HCT116 (cell line): ENCODE results near the gene ANKRD44. TPM values are rescaled to one million over a fixed set of nuclear protein-coding genes. Genes with fewer than 3 reads are reported as not detected.

Experiments
- ATAC-seq: fragments of 200-7000 bp; cut with Tn5 transposase; 2 replicates; pipeline ENCODE4 v1.9.1; 2020; ENCODE audit warnings: mild to moderate bottlenecking, moderate library complexity
- BruUV-seq: library from RNA; stranded (reverse); fragments of 400-500 nt; replicated peaks from 2 replicates; lab custom pipeline; 2021; lab: Mats Ljungman, UMichigan
- CTCF ChIA-PET: fragments of 300-600 bp; sonication (Branson Sonifier 250); formaldehyde crosslinking; loops from one replicate; lab custom pipeline; 2021; ENCODE audit warnings: antibody characterized with exemption; lab: Charles Lee
- POLR2A ChIA-PET: fragments of 300-600, 350-600 bp; sonication (Branson Sonifier 250); formaldehyde crosslinking; loops from one replicate; lab custom pipeline; 2021; ENCODE audit warnings: antibody characterized with exemption; lab: Charles Lee
- RAD21 ChIA-PET, 2 experiments: fragments of 300-600 bp; sonication (Branson Sonifier 250); formaldehyde crosslinking; loops; one replicate each; lab custom pipeline; 2023; ENCODE audit warnings: low total read pairs in 2 of 2; ENCODE audit not compliant: uncharacterized antibody in 2 of 2, unreplicated experiment in 2 of 2, low non-redundant PET in 1 of 2; lab: Charles Lee
- DNase-seq: peaks from one replicate; pipeline ENCODE4 v3.0.0-alpha.2; 2010; ENCODE audit warnings: low read depth, low spot score
- H2AFZ ChIP-seq: fragments of 200-600 bp; shearing (Covaris generic), sonication (generic); 2 replicates; pipeline ENCODE4 v1.6.1; 2017; ENCODE audit warnings: low read depth, mixed run types, mixed read lengths, antibody characterized with exemption, low read length; ENCODE audit not compliant: poor library complexity, severe bottlenecking
- H3K27ac ChIP-seq: 2 replicates; pipeline ENCODE4 v1.5.1; 2012; ENCODE audit warnings: low read depth, low read length
- H3K27me3 ChIP-seq: fragments of 200-600 bp; sonication (generic); 2 replicates; pipeline ENCODE4 v1.6.1; 2016; ENCODE audit warnings: mixed run types, low read length, mixed read lengths; ENCODE audit not compliant: insufficient read depth
- H3K36me3 ChIP-seq, 2 experiments: fragments of 200-500 bp in 1 of 2; fragments of 200-600 bp in 1 of 2; sonication (Bioruptor generic) in 1 of 2; sonication (generic) in 1 of 2; 2 replicates each; pipeline versions ENCODE4 v1.5.1 to v1.6.1; 2014 to 2016; ENCODE audit warnings: low read length in 2 of 2, inconsistent platforms in 1 of 2, mixed read lengths in 1 of 2, mixed run types in 1 of 2; ENCODE audit not compliant: insufficient read depth in 2 of 2, control insufficient read depth in 1 of 2
- H3K4me1 ChIP-seq, 2 experiments: fragments of 200-600 bp in 1 of 2; sonication (generic) in 1 of 2; 2 replicates each; pipeline versions ENCODE4 v1.5.1 to v1.6.1; 2012 to 2017; ENCODE audit warnings: low read length in 2 of 2, inconsistent platforms in 1 of 2, mild to moderate bottlenecking in 1 of 2, mixed read lengths in 1 of 2, mixed run types in 1 of 2, moderate library complexity in 1 of 2; ENCODE audit not compliant: insufficient read depth in 2 of 2, control insufficient read depth in 1 of 2
- H3K4me2 ChIP-seq: fragments of 200-600 bp; sonication (generic); 2 replicates; pipeline ENCODE4 v1.6.1; 2017; ENCODE audit warnings: mixed run types, low read length, mixed read lengths
- H3K4me3 ChIP-seq, 2 experiments: fragments of 200-600 bp in 1 of 2; sonication (generic) in 1 of 2; replicated peaks in 1 of 2; 2 replicates each; pipeline ENCODE4 v1.5.1; 2011 to 2016; ENCODE audit warnings: low read length in 2 of 2, control low read depth in 1 of 2, low read depth in 1 of 2, mild to moderate bottlenecking in 1 of 2, mixed read lengths in 1 of 2, mixed run types in 1 of 2
- H3K79me2 ChIP-seq: fragments of 200-600 bp; sonication (generic); 2 replicates; pipeline ENCODE4 v1.6.1; 2017; ENCODE audit warnings: mild to moderate bottlenecking, mixed run types, low read length, moderate library complexity, mixed read lengths; ENCODE audit not compliant: insufficient read depth
- H3K9ac ChIP-seq: fragments of 200-600 bp; sonication (generic); 2 replicates; pipeline ENCODE4 v1.6.1; 2016; ENCODE audit warnings: low read length, mixed read lengths
- H3K9me2 ChIP-seq: fragments of 200-600 bp; sonication (generic), shearing (Covaris generic); 2 replicates; pipeline ENCODE4 v1.6.1; 2017; ENCODE audit warnings: mixed run types, mild to moderate bottlenecking, moderate library complexity; ENCODE audit not compliant: insufficient read depth
- H3K9me3 ChIP-seq, 2 experiments: fragments of 200-500 bp in 1 of 2; fragments of 200-600 bp in 1 of 2; sonication (Bioruptor generic) in 1 of 2; sonication (generic) in 1 of 2; 2 replicates each; pipeline ENCODE4 v1.6.1; 2014 to 2017; ENCODE audit warnings: low read length in 2 of 2, mixed read lengths in 2 of 2, inconsistent platforms in 1 of 2, low read depth in 1 of 2, mild to moderate bottlenecking in 1 of 2, mixed run types in 1 of 2, moderate library complexity in 1 of 2; ENCODE audit not compliant: control insufficient read depth in 1 of 2, insufficient read depth in 1 of 2
- H4K20me1 ChIP-seq: fragments of 200-600 bp; sonication (generic), shearing (Covaris generic); 2 replicates; pipeline ENCODE4 v1.6.1; 2017; ENCODE audit warnings: mixed run types, mild to moderate bottlenecking, moderate library complexity; ENCODE audit not compliant: insufficient read depth
- ATF3 ChIP-seq: IDR thresholded peaks from 2 replicates; pipeline ENCODE4 v1.6.1; 2012
- CBX3 ChIP-seq: IDR thresholded peaks from 2 replicates; pipeline ENCODE4 v1.6.1; 2012; ENCODE audit warnings: low read depth
- CTCF ChIP-seq, 3 experiments: fragments of 200-600 bp in 1 of 3; sonication (generic) in 1 of 3; IDR thresholded peaks in 2 of 3; conservative IDR thresholded peaks in 1 of 3; 2 replicates each; pipeline ENCODE4 v1.5.1; 2012 to 2017; ENCODE audit warnings: low read depth in 2 of 3, low read length in 2 of 3, antibody characterized with exemption in 1 of 3, borderline replicate concordance in 1 of 3, control low read depth in 1 of 3, mild to moderate bottlenecking in 1 of 3, mixed read lengths in 1 of 3, mixed run types in 1 of 3, moderate library complexity in 1 of 3; ENCODE audit not compliant: insufficient read depth in 1 of 3
- ELF1 ChIP-seq: IDR thresholded peaks from 2 replicates; pipeline ENCODE4 v1.6.1; 2012; ENCODE audit warnings: low read depth, borderline replicate concordance
- EZH2 ChIP-seq: fragments of 200-600 bp; sonication (generic); IDR thresholded peaks from 2 replicates; pipeline ENCODE4 v1.6.1; 2017; ENCODE audit warnings: antibody characterized with exemption, mixed run types
- POLR2A ChIP-seq: IDR thresholded peaks from 2 replicates; pipeline ENCODE4 v1.7.0; 2011; ENCODE audit warnings: borderline replicate concordance; ENCODE audit not compliant: insufficient read depth, insufficient read length; ENCODE audit errors: extremely low read depth
- POLR2AphosphoS5 ChIP-seq: IDR thresholded peaks from 2 replicates; pipeline ENCODE4 v1.6.1; 2011; ENCODE audit warnings: mild to moderate bottlenecking, low read depth, low read length, moderate library complexity
- RAD21 ChIP-seq: IDR thresholded peaks from 2 replicates; pipeline ENCODE4 v1.6.1; 2012; ENCODE audit warnings: low read depth, mild to moderate bottlenecking
- REST ChIP-seq: IDR thresholded peaks from 2 replicates; pipeline ENCODE4 v1.6.1; 2012; ENCODE audit warnings: low read depth
- SP1 ChIP-seq: IDR thresholded peaks from 2 replicates; pipeline ENCODE4 v1.6.1; 2012; ENCODE audit warnings: low read depth
- TCF7L2 ChIP-seq: IDR thresholded peaks from 2 replicates; pipeline ENCODE4 v1.7.0; 2011; ENCODE audit warnings: borderline replicate concordance, inconsistent platforms; ENCODE audit not compliant: insufficient read depth, insufficient read length; ENCODE audit errors: extremely low read depth
- YY1 ChIP-seq: IDR thresholded peaks from 2 replicates; pipeline ENCODE4 v1.6.1; 2011; ENCODE audit warnings: low read length, low read depth, moderate library complexity, mild to moderate bottlenecking; ENCODE audit not compliant: insufficient replicate concordance; ENCODE audit errors: extremely low read depth
- ZNF274 ChIP-seq: fragments of 200-500 bp; sonication (Bioruptor generic); IDR thresholded peaks from 2 replicates; pipeline ENCODE4 v1.6.1; 2014; ENCODE audit warnings: mild to moderate bottlenecking, low read depth, low read length, inconsistent platforms
- intact Hi-C: fragments of 100-400 bp; cut with micrococcal nuclease; formaldehyde crosslinking; loops from 2 replicates; pipeline ENCODE4 v1.10.0; 2022
- total RNA-seq: library from RNA; stranded (reverse); gene quantifications from one replicate; pipeline ENCODE4 v1.2.1, GENCODE V29; 2021; ENCODE audit not compliant: unreplicated experiment

ANKRD44 gene
- total RNA-seq, 1 experiment from 2014 or later, result 2.7 TPM

GRCh38 chr2:197073270-197073669 is 237.3 kb downstream of the ANKRD44 start:
- H2AFZ ChIP-seq, result no peak overlapping the region
- H3K4me2 ChIP-seq, result no peak overlapping the region
- no peaks in the 10 kb centered on the region for H3K27me3 ChIP-seq
- ATAC-seq, result no peak
- no peak for DNase-seq
- no peaks in the 10 kb centered on the region for H3K79me2 ChIP-seq
- no peaks in the 10 kb centered on the region for H3K9me2 ChIP-seq
- ChIA-PET RAD21 (no interaction called here), POLR2A (no interaction called here), CTCF (no interaction called here)
- intact Hi-C loops, result no loop called here
- no TSS peak for BruUV-seq
- H3K9ac ChIP-seq, result no peak overlapping the region
- no peaks in the 10 kb centered on the region for H3K9me3 ChIP-seq
- no peaks in the 10 kb centered on the region for H4K20me1 ChIP-seq
- H3K27ac ChIP-seq, result no peak overlapping the region
- TF ChIP-seq YY1 (no peak), CBX3 (no peak), EZH2 (no peak), ZNF274 (no peak), POLR2AphosphoS5 (no peak), TCF7L2 (no peak), RAD21 (no peak), POLR2A (no peak), ATF3 (no peak), CTCF (IDR thresholded peaks at IDR 0.05 in 2 of 3, conservative IDR thresholded peaks at IDR 0.05 in 1 of 3; ENCODE audit: borderline replicate concordance in 1 of 3, insufficient read depth in 1 of 3, low read depth in 2 of 3, low read length in 2 of 3) (no peak), SP1 (no peak), REST (no peak), ELF1 (no peak)
- H3K36me3 ChIP-seq, result no peaks in the 10 kb centered on the region
- H3K4me1 ChIP-seq, result no peaks in the 10 kb centered on the region; a peak in 1 of 4 replicates
- H3K4me3 ChIP-seq, result no peak overlapping the region
